T-helper 17 cell (primary cell): ENCODE measurements around the gene NFIB. TPM values are rescaled to one million over a fixed set of nuclear protein-coding genes. Genes with fewer than 3 reads are reported as not detected.

Experiments used
- ATAC-seq: fragments of 150-1000 bp; cut with Tn5 transposase; 2 replicates; pipeline ENCODE4 v1.10.0; 2021; ENCODE audit warnings: mild to moderate bottlenecking, moderate library complexity
- DNase-seq, 3 donors: peaks; one replicate each; pipeline versions ENCODE4 v3.0.0 to v3.0.0-alpha.2; 2020 to 2021
- H3K9me3 ChIP-seq: one replicate; pipeline ENCODE4 v1.7.0; 2013; ENCODE audit warnings: low read length, mild to moderate bottlenecking; ENCODE audit not compliant: control insufficient read depth, poor library complexity, severe bottlenecking
- H3K27ac Mint-ChIP-seq: one replicate; pipeline ENCODE4 v1.8.0; 2022; ENCODE audit warnings: mild to moderate bottlenecking, moderate library complexity, mixed read lengths
- H3K27me3 Mint-ChIP-seq: one replicate; pipeline ENCODE4 v1.8.0; 2022; ENCODE audit warnings: mixed read lengths
- H3K36me3 Mint-ChIP-seq: one replicate; pipeline ENCODE4 v1.8.0; 2022; ENCODE audit warnings: low read depth, mixed read lengths
- H3K4me1 Mint-ChIP-seq: one replicate; pipeline ENCODE4 v1.8.0; 2022; ENCODE audit warnings: mild to moderate bottlenecking, mixed read lengths
- H3K4me3 Mint-ChIP-seq: one replicate; pipeline ENCODE4 v1.8.0; 2022; ENCODE audit warnings: mild to moderate bottlenecking, moderate library complexity, mixed read lengths
- total RNA-seq, 4 donors: library from RNA in 2 of 4; stranded (reverse) in 2 of 4; gene quantifications; one replicate each; pipeline ENCODE4 v1.2.3 and lab custom pipeline; 2022 to 2026

NFIB gene
- total RNA-seq: under 1 TPM; 0.12 to 0.76 TPM
- 0 to 0.12 reads per million in 2 donors for total RNA-seq (lab: John Stamatoyannopoulos, UW)

DNA sequence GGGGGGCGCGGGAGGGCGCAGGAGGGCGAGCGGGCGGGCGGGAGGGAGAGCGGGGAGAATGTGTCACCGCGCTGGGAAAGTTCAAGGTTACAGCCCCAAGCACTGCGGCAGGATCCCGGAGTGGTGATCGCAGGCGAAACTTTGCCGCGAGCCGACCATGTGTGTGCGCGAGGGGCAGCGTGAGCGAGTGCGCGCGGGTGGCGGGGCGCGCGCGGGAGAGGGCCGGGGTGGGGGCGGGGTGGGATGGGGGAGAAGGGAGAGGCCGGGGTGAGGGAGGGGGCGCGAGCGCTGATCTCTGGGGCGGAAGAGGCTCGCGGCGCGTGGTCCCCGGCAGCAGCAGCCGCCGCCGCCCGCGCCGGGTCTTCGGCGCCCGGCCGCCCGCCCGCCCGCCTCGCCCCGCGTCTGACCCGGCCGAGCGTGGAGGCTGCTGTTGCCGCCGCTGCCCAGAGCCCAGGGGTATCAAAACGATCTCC is at the start of gene NFIB:
TSS of gene NFIB (minus strand) at position 191 of the 473 bp plus-strand sequence. CDS start 630 bp downstream, outside the sequence.
- Mint-ChIP-seq H3K36me3 (peaks cover 12% of the 10 kb centered on the region), H3K27ac (no peak within 1 kb of the TSS), H3K27me3 (peaks cover 40% of the 10 kb centered on the region), H3K4me3 (peak within 1 kb of the TSS; percentile 90), H3K4me1 (peaks cover 24% of the 10 kb centered on the region)
- DNase-seq (no peak), ATAC-seq (peak; percentile 27)
- H3K9me3 ChIP-seq: no peaks in the 10 kb centered on the region

DNA sequence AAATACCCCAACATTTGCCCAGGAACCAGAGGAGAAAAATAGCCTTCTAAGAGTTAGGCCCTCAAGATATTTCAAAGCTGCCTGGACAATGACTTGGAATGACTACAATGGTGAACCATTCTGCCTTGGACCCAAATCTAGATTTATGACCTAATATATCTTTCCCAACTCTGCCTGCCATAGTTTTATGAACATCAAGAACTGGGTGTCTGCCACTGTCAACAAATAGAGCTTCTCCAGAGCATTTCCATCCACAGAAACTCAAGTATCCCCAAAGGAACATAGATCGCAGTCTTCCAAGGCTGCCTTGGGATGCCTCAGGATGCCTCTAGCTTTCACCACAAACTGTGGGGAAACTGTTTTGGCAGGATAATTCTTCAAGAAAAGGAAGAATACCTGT is 48.2 kb upstream of the NFIB start:
- H3K36me3 Mint-ChIP-seq: no peaks in the 10 kb centered on the region
- no peaks in the 10 kb centered on the region for H3K9me3 ChIP-seq
- DNase-seq (no peak), ATAC-seq (no peak)
- H3K4me3 Mint-ChIP-seq: no peak overlapping the region
- peaks cover 31% of the 10 kb centered on the region for H3K27me3 Mint-ChIP-seq
- no peaks in the 10 kb centered on the region for H3K4me1 Mint-ChIP-seq
- H3K27ac Mint-ChIP-seq: no peak overlapping the region

DNA sequence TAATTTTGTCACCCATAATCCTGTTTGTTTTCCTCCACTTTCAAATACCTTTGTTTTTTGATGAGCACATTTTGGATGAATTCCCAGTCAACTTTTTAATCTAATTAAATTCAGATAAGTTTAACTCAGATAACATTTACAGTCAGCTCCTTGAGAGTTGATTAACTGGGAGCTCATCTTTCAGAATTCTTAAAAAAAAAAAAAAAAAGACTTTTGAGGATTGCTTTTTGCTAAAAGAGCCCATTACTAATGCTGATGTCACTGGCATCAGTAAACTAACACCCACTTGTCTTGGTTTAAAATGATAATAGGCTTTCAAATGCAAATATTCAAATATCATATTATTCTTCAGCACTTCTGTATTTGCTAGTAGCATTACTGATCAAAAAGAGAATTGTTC is 47.1 kb upstream of the NFIB start:
- H3K36me3 Mint-ChIP-seq: no peaks in the 10 kb centered on the region
- H3K9me3 ChIP-seq: no peaks in the 10 kb centered on the region
- H3K4me3 Mint-ChIP-seq: no peak overlapping the region
- H3K27me3 Mint-ChIP-seq: peaks cover 39% of the 10 kb centered on the region
- H3K4me1 Mint-ChIP-seq: no peaks in the 10 kb centered on the region
- DNase-seq (no peak), ATAC-seq (no peak)
- H3K27ac Mint-ChIP-seq: no peak overlapping the region

DNA sequence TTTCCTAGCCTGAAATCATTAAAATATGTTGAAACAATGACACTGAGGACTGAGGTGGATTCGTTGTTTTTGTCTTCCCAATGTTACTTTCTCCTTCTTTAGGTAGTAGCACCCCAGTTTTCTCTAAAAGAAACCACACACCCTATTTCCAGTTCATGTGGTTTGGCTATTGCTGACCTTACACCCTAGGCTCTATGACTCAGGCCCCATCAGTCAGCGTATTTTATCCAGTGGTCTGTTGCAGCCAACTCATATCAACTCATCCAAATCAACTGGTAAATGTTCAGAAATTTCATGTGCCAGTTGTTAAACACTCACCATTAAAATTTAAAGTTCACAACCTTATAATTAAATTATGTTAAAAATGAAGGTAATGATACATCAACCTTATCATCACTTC is 44.6 kb upstream of the NFIB start:
- no peak overlapping the region for H3K4me3 Mint-ChIP-seq
- no peak for DNase-seq
- peaks cover 51% of the 10 kb centered on the region for H3K27me3 Mint-ChIP-seq

DNA sequence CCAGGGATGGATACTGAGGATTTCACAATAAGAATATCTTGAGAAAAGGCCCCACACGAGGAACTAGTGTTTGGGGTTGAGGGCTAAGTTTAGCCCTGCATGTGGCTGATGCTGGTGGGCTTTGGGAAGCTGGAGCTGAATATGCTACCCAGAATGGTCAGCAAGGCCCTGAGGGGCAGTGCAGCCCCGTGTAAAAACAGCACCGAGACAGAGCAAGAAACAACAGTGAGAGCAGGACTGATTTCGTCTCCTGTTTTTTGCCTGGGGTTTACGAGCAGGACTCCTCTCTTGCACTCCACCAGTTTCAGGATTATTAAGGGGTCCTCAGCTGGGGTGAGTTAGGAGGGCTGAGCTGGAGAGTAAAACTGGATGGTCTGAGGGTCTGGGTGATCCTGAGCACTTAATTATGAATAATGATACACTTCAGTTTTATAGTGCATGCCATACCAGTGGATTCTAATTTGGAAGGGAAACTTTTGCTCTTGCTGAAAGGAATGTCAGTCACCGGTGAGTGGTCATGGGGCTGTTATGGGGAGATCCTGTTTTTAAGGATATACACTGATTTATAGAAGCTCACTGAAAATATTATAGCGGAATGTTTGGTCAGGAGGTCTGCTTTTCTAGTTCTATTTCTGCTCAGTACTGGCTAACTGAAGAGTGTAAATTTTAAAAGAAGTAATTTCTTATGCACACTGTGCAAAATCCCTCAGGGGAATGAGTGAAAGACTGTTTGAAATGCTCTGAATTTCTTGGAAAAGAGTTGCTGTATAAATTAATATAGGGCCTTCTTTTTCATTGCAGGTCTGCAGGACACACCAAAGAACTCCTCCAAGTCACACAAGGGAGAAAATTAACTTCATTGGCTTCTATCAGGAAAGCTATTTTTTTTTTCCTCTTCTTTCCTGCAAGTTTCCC is 42.7 kb upstream of the NFIB start:
- Mint-ChIP-seq H3K36me3 (no peaks in the 10 kb centered on the region), H3K27me3 (peaks cover 61% of the 10 kb centered on the region), H3K4me1 (peaks cover 7% of the 10 kb centered on the region), H3K27ac (no peak overlapping the region), H3K4me3 (no peak overlapping the region)
- no peaks in the 10 kb centered on the region for H3K9me3 ChIP-seq
- DNase-seq (no peak), ATAC-seq (no peak)

More for the DNA sequence above, 44.6 kb upstream of the NFIB start:
- H3K27ac Mint-ChIP-seq: peak overlapping the region; percentile 14
- no peaks in the 10 kb centered on the region for H3K4me1 Mint-ChIP-seq
- H3K36me3 Mint-ChIP-seq: no peaks in the 10 kb centered on the region
- no peaks in the 10 kb centered on the region for H3K9me3 ChIP-seq
- ATAC-seq: no peak

DNA sequence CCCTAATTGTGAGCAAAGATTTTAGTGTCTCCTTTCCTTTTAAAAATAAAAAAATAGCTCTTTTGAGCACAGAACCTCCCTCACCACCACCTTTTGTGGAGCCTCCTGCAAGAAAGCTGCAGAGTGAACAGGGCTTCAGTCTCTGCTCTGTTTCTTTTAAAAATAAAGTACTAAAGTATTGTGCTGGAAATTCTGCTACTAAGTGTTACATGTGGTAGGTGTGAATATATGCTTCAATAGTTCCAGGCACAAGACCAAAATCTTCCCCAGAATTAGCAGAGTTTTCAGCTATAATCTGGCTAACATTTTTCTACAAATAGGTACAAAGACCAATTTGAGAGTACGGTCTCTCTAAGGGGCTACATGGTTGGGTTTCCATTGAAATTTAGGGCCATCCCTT is 40.3 kb upstream of the NFIB start:
- no peak for DNase-seq
- H3K4me1 Mint-ChIP-seq: peaks cover 13% of the 10 kb centered on the region
- H3K27ac Mint-ChIP-seq: no peak overlapping the region
- no peaks in the 10 kb centered on the region for H3K9me3 ChIP-seq
- H3K4me3 Mint-ChIP-seq: no peak overlapping the region
- ATAC-seq: no peak
- H3K27me3 Mint-ChIP-seq: peaks cover 82% of the 10 kb centered on the region
- H3K36me3 Mint-ChIP-seq: no peaks in the 10 kb centered on the region

DNA sequence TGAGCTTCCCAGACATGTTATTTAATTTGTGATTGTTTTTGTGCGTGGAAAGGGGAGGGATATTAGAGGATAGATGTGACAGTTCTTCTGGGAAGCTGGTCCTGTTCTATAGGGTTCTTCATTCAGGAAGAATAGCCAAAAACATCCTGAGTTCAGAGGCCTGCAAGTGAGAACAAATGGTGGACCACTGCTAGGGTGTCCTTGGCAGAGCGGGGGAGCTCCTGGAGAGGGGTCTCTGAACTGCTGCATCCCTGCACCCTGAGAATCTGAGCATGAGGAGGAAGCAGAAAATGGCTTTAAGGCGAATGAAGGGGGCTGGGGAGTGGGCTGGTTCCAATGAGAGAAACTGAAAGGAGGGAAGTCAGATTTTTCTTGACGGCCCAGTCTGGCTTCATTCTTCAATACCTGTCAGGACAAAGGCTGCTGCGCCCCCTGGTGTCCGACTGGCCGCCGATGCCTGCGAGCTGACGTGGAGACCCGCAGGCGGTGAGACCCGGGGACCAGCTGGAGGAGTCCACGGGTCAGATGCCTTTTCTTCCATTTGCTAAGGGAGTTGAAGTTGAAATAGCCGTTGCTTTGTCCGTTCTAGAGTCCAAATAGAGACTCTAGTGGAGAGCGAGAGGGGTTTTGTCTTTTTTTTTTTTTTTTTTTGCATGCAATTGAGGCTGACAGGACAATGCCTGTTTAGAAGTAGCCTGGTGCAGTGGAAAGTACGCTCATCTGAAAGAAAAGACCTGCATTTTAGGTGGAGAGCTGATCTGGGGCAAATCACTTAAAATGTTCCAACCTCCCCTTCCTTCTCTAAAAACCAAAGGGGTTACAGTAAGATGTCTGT is 39.5 kb upstream of the NFIB start:
- ATAC-seq: peak; percentile 64
- DNase-seq: peak; percentile 35 to 75 (median 57)
- H3K27ac Mint-ChIP-seq: no peak overlapping the region
- H3K9me3 ChIP-seq: no peaks in the 10 kb centered on the region
- H3K4me1 Mint-ChIP-seq: peaks cover 15% of the 10 kb centered on the region
- no peaks in the 10 kb centered on the region for H3K36me3 Mint-ChIP-seq
- H3K27me3 Mint-ChIP-seq: peaks cover 85% of the 10 kb centered on the region
- peak overlapping the region; percentile 21 for H3K4me3 Mint-ChIP-seq

DNA sequence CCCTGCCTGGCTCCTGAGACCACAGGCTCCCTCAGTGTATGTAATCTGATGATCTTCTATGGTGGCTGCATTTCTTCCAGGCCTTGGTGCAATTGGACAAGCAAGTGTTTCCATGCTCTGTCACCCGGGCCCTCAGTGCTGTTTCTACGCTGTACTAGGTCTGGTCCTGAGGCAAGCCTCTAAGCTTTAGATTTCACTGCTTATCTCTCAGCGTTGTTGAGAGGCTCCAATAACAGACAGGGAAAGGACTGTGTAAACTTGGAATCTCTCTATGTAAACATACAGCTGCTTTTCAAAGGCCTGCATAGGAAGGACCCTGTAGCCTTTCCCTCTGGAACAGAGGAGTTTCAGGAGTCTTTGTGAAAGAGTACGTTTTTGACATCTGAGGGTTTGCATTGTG is 38.6 kb upstream of the NFIB start:
- DNase-seq: no peak

DNA sequence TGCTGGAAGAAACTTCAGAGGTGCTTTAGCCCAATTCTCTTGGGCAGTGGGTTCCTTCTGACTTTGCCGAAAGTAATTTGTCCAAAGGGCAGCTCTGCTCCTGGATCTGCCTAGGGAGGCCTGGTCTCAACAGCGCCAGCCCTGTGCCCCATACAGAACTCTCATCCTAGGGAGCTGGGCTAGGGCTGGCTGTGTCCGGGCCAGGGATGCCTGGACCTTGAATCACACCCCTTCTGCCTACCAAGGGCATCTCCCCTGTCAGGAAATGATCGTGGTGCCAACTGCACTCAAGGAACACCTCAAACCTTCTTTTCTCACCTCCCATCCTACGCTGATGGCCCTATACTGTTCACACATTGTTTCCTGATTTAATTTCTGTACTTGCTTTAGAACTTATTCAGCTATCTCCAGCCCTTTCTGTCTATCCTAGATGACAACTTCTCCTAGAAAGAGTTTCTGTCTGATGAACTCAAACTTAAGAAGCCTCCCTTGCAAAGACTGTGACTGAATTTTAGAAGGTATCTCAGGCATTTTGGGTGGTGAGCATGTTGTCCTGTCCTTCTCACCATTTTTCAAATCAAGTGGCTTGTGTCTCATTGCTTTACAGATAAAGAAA is 37.4 kb upstream of the NFIB start:
- peaks cover 84% of the 10 kb centered on the region for H3K27me3 Mint-ChIP-seq
- H3K36me3 Mint-ChIP-seq: no peaks in the 10 kb centered on the region
- no peak overlapping the region for H3K27ac Mint-ChIP-seq
- no peaks in the 10 kb centered on the region for H3K9me3 ChIP-seq
- ATAC-seq: no peak
- peaks cover 18% of the 10 kb centered on the region for H3K4me1 Mint-ChIP-seq
- DNase-seq: no peak
- no peak overlapping the region for H3K4me3 Mint-ChIP-seq

More for the DNA sequence above, 38.6 kb upstream of the NFIB start:
- Mint-ChIP-seq H3K4me3 (no peak overlapping the region), H3K27me3 (peaks cover 90% of the 10 kb centered on the region), H3K36me3 (no peaks in the 10 kb centered on the region), H3K4me1 (peaks cover 15% of the 10 kb centered on the region), H3K27ac (no peak overlapping the region)
- ATAC-seq: no peak
- no peaks in the 10 kb centered on the region for H3K9me3 ChIP-seq

DNA sequence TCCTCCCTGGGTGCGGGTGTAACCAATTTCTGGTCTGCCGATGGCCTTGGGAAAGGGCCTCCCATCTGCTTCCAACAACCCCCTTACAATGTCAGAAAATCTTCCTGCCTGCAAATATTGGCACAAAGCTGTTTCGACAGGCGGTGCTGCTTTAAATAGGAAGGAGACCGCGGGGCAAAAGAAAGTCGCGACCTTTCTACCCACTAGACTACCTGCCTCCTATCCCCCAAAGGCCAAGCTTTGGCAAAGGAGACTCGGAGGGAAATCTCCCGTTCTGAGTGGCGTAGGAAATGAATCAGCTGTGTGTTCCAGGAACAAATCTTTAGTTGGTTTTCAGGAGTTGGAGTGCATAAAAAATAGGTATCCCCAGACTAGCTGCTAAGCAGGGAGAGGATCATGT is 36.8 kb upstream of the NFIB start:
- Mint-ChIP-seq H3K27me3 (peaks cover 79% of the 10 kb centered on the region), H3K27ac (no peak overlapping the region), H3K4me3 (no peak overlapping the region), H3K4me1 (peaks cover 18% of the 10 kb centered on the region), H3K36me3 (no peaks in the 10 kb centered on the region)
- H3K9me3 ChIP-seq: no peaks in the 10 kb centered on the region
- ATAC-seq (no peak), DNase-seq (no peak)

DNA sequence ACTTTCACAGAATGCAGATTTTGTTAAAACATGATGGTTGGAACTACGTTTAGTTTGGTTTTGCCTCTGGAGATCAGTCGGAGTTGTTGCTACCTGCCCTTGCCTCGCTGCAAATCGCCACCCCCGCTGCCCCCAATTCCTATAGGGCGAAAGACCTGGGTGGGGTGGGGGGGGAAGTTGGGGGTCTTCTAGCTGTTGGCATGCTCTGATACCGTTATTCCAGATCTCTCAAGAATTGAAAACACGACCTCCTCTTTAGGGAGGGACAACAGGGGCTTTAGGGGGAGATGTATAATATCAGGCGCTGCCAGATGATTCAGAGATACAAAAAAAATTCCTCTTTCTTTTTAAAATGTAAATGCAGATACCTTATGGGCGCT is 36.4 kb upstream of the NFIB start:
- Mint-ChIP-seq H3K4me1 (peaks cover 18% of the 10 kb centered on the region), H3K27ac (no peak overlapping the region), H3K36me3 (no peaks in the 10 kb centered on the region), H3K27me3 (peaks cover 75% of the 10 kb centered on the region), H3K4me3 (no peak overlapping the region)
- no peak for DNase-seq
- no peak for ATAC-seq
- H3K9me3 ChIP-seq: no peaks in the 10 kb centered on the region

DNA sequence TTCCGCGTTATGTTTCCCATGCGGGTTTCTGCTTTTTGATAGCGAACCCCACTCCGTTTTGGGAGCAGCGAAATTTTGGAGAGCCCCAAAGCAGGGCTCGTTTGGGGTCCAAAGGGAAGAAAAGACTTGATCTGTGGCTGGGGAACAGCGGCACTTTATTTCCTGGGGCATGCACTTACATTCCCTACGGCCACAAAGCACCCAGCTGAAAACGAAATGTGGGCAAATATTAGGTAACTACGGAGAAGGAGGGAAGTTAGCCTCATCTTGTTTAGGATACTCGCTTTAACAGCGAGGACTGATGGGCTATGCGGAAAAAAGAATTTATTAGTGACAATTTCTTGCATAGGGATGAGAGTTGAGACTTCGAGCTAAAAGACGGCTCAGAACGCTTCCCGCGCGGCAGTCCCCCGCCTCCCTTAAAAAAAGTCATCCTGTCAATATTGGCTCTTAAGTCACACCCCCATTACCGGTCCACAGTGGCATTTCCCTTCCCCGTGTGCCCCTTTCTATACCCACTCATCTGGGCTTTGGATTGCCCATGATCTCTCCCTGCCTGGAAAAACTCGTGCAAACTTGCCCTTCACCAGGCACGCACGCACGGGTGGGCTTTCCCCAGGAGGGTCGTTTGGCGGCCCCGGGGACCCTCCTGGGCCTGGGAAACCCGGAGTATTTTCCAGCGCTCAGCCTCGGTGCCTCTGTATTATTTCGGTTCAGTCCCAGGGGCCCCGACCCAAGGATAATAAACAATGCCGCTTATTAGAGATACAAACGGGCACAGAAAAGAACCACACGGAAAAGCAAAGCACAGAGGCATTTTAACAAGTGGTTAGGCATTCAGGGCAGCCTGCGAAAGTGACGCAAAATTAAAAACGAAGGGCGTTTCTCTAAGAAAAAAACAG is 35.8 kb upstream of the NFIB start:
- ATAC-seq: no peak
- H3K27ac Mint-ChIP-seq: no peak overlapping the region

More for the DNA sequence above, 35.8 kb upstream of the NFIB start:
- Mint-ChIP-seq H3K4me1 (peaks cover 18% of the 10 kb centered on the region), H3K4me3 (no peak overlapping the region), H3K27me3 (peaks cover 69% of the 10 kb centered on the region), H3K36me3 (no peaks in the 10 kb centered on the region)
- DNase-seq: no peak
- no peaks in the 10 kb centered on the region for H3K9me3 ChIP-seq
